ENCODE data around the gene DHCR24.
A peak's percentile ranks its signal among the peaks of the same experiment; 100 is the strongest.

DHCR24 gene

DNA sequence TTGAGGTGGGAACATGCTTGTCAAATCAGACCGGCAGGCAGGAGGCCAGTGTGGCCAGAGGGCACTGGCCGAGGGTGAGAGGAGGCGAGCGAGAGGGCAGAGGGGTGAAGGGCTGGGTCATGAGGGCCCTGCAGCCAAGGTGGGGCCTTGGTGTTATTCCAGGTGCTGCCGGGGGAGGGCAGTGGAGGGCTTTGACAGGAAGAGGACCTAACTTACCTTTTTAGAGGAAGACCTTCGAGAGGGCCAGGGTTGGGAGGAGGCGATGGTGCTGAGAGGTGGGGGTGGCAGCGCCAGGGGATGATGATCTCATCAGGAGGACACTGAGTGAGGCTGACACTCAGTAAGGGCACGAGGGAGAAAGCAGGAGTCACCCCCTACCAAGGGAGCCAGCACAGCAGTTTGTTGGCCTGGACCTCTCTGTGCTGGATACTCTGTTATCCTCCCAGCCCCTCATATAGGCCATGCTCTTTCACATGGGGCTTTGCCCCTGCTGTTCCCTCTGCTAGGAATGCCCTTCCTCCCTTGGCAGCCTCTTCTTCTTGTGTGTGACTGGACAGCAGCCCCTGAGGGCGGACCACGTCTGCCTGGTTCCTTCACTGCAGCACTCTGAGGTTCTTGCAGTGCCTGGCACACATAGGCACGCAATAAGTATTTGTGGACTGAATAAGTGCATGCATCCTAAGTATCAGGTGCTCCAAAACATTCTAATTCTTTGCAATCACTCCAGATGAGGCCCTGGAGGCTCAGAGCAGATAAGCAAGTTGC is 78.4 kb downstream of the DHCR24 start:
- DNase-seq (ENCODE audit: low read depth), result no peak
- TF ChIP-seq, protein P1, sequence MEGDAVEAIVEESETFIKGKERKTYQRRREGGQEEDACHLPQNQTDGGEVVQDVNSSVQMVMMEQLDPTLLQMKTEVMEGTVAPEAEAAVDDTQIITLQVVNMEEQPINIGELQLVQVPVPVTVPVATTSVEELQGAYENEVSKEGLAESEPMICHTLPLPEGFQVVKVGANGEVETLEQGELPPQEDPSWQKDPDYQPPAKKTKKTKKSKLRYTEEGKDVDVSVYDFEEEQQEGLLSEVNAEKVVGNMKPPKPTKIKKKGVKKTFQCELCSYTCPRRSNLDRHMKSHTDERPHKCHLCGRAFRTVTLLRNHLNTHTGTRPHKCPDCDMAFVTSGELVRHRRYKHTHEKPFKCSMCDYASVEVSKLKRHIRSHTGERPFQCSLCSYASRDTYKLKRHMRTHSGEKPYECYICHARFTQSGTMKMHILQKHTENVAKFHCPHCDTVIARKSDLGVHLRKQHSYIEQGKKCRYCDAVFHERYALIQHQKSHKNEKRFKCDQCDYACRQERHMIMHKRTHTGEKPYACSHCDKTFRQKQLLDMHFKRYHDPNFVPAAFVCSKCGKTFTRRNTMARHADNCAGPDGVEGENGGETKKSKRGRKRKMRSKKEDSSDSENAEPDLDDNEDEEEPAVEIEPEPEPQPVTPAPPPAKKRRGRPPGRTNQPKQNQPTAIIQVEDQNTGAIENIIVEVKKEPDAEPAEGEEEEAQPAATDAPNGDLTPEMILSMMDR (conservative IDR thresholded peaks at IDR 0.05; ENCODE audit: low read length), result peak; percentile 32; the same call in 1 of the 2 replicates
- no peak overlapping the region for H3K4me3 ChIP-seq (ENCODE audit: low read length)

DNA sequence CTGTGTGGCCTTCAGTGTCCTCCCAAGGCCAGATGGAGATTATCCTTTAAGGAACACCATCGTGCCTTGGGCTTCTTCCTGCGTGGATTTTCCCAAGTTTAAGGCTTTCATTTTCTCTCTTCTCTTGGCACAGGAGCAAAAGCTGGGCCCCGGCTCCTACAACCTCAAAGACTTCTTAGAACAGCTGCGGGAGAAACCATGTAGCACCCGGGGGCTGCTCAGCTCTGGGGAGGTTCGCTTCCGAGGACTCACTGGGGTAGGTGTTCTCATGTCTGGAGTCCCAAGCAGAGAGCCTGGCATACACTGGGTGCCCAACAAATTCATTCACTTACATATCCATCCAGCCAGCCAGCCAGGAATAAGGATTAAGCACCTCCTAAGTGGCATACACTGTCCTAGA is 79.2 kb downstream of the DHCR24 start:
- H3K4me3 ChIP-seq (ENCODE audit: low read length), result no peak overlapping the region
- TF ChIP-seq, protein P1 (conservative IDR thresholded peaks at IDR 0.05; ENCODE audit: low read length), result no peak
- no peak for DNase-seq (ENCODE audit: low read depth)

DNA sequence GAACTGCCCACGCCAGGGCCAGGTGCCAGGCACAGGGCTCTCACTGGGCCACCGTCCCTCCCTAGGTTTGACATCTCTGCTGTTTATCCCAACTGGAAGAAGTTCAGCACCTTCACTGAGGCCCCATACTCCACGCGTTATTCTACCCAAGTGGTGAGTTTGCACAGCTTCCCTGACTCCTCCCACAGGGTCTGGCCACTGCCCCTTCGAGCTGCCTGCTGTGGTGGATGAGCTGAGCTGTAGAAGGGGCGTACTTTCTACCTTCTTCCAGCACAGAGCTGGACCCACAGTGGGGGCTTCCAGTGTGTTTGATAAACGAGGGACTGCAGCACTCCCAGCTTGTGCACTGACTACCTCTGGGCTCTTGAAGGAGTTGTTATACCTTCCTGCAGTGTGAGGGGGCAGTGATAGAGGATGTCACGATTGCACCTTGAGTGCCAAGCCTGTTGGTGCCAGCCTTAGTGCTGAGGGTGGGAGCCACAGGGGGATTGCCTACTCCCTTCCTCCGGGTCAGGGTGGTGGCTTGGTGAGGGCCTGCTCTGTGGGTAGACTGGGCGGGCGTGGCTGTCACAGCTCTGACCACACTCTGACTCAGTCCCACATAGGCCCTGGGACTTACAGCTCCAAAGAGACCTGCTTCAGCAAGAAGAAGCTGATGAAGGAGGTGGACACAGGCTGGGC is 79.9 kb downstream of the DHCR24 start:
- TF ChIP-seq, protein P1 (conservative IDR thresholded peaks at IDR 0.05; ENCODE audit: low read length), result no peak
- DNase-seq (ENCODE audit: low read depth), result peak; percentile 27

DNA sequence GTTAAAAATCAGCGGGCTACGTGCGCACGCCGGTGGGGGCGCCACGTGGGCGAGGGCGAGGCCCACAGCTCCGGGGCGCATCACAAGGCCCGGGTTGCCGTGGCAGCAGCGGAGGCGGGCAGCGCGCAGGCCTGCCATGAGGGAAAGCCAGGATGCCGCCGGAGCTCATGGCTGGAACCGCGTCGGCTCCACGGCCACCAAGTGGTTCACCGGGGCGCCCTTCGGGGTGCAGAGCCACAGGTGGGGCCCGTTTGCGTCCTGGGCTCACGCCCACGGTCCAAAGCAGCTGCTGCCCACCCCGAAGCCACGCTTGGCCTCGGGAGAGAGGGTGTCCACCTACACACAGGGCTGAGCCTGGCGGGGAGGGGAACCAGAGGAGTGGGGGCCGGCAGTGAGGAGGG is 81.0 kb downstream of the DHCR24 start:
- TF ChIP-seq, protein P1 (conservative IDR thresholded peaks at IDR 0.05; ENCODE audit: low read length), result no peak
- no peak overlapping the region for H3K4me3 ChIP-seq (ENCODE audit: low read length)
- no peak for DNase-seq (ENCODE audit: low read depth)

More for the DNA sequence above, 79.9 kb downstream of the DHCR24 start:
- H3K4me3 ChIP-seq (ENCODE audit: low read length), result no peak overlapping the region

DNA sequence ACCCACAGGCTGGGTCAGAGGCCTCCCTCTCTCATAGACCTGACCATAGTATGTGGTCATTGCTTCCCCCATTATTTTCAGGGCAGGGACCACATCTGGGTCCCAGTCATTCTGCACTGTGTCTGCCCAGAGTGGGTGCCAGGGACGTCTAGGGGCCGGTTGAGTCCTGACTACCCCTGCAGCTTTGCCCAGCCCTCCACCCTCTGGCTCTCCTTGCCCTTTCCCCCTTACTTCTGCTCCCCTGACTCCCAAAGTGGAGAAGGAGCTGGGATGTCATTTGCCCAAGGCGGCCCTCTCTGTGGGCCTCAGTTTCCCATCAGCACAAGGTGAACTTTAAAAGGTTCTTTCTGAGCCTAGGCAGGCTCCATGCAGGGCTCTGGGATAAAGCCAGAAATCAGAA is 81.5 kb downstream of the DHCR24 start:
- TF ChIP-seq, protein P1 (conservative IDR thresholded peaks at IDR 0.05; ENCODE audit: low read length), result no peak
- H3K4me3 ChIP-seq (ENCODE audit: low read length), result no peak overlapping the region
- no peak for DNase-seq (ENCODE audit: low read depth)

DNA sequence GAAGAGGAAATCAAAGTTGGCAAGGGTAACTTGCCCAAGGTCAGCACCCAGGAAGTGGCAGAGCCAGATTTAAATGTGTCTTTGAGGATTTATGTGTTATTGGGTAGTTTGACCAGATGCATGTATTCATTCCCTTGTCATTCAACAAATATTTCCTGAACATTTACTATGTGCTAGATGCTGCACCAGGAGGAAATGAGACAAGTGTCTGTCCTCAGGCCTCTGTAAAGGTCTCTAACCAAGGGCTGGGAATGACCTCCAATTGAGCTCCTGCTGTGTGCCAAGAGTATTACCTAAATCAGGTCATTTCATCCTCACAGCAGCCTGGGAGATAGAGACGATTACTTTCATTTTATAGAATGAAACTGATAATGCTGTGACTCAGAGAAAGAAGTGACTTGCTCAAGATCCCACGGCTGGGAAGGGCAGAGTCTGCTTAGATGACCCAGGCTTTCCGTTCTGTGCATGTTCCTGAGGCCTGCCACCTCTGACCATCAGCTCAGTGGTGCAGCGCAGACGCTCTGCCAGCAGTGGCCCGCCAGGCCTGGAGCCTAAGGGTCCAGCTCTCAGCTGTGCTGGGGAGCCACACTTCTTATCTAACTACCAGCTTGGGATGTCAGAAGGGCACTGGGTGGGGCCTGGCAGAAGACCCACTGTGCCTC is 82.4 kb downstream of the DHCR24 start:
- H3K4me3 ChIP-seq (ENCODE audit: low read length), result no peak overlapping the region
- no peak for DNase-seq (ENCODE audit: low read depth)
- TF ChIP-seq, protein P1 (conservative IDR thresholded peaks at IDR 0.05; ENCODE audit: low read length), result no peak
